Heart left ventricle (tissue), 16 donors: Measurements from ENCODE around the gene VWA8. TPM values are rescaled to one million over a fixed set of nuclear protein-coding genes. Genes with fewer than 3 reads are reported as not detected.
A peak's percentile ranks its signal among the peaks of the same experiment; 100 is the strongest.
"Not testable (repeated sequence)": the region's sequence is repeated elsewhere in the genome, so short reads cannot be mapped to it uniquely, and the experiment has no call there.

Source experiments
- ATAC-seq, 4 donors: fragments of 200-7000 bp; cut with Tn5 transposase; one replicate each; pipeline ENCODE4 v1.9.1; 2020 to 2022; ENCODE audit warnings: moderate library complexity in 4 of 4, mild to moderate bottlenecking in 3 of 4, moderate number of reproducible peaks in 1 of 4
- DNase-seq, 5 donors: peaks; one replicate each; pipeline ENCODE4 v3.0.0-alpha.2; 2020
- H3K27ac ChIP-seq, 12 donors: fragments of 200-600 bp; sonication (generic) in 4 of 12; one replicate each; pipeline versions ENCODE4 v1.5.0 to v1.8.0; 2016 to 2022; ENCODE audit warnings: mild to moderate bottlenecking in 2 of 12
- H3K27me3 ChIP-seq, 9 donors: fragments of 200-600 bp; sonication (generic) in 2 of 9; one replicate each; pipeline versions ENCODE4 v1.5.1 to v1.8.0; 2016 to 2022; ENCODE audit warnings: mild to moderate bottlenecking in 3 of 9
- H3K36me3 ChIP-seq, 9 donors: fragments of 200-600 bp; sonication (generic) in 2 of 9; one replicate each; pipeline versions ENCODE4 v1.5.0 to v1.8.0; 2018 to 2022; ENCODE audit warnings: mild to moderate bottlenecking in 2 of 9
- H3K4me1 ChIP-seq, 12 donors: fragments of 200-600 bp; sonication (generic) in 4 of 12; one replicate each; pipeline versions ENCODE4 v1.5.0 to v1.8.0; 2016 to 2022; ENCODE audit warnings: mild to moderate bottlenecking in 3 of 12
- H3K4me3 ChIP-seq, 12 donors: fragments of 200-600 bp; sonication (generic) in 4 of 12; one replicate each; pipeline versions ENCODE4 v1.5.0 to v1.8.0; 2017 to 2022; ENCODE audit warnings: mild to moderate bottlenecking in 9 of 12, moderate library complexity in 4 of 12
- H3K9me3 ChIP-seq, 12 donors: fragments of 200-600 bp; sonication (generic) in 4 of 12; one replicate each; pipeline versions ENCODE4 v1.5.0 to v1.8.0; 2016 to 2022; ENCODE audit warnings: mild to moderate bottlenecking in 1 of 12
- CTCF ChIP-seq, 12 donors: fragments of 200-600 bp; sonication (generic) in 4 of 12; IDR thresholded peaks; one replicate each; pipeline versions ENCODE4 v1.5.0 to v1.8.0; 2018 to 2022; ENCODE audit warnings: antibody characterized with exemption in 12 of 12, mild to moderate bottlenecking in 5 of 12
- POLR2A ChIP-seq, 2 donors: fragments of 450-650 bp; IDR thresholded peaks; one replicate each; pipeline ENCODE4 v1.6.1; 2017; ENCODE audit warnings: antibody characterized with exemption in 2 of 2, mild to moderate bottlenecking in 2 of 2, moderate library complexity in 2 of 2
- WGBS, 4 donors: extraction: QIAGEN DNeasy Blood & Tissue Kit in 2 of 4; methylation state at CpG; one replicate each; pipeline versions ENCODE4 v1.1.5 to v1.1.7; 2013 to 2018; 5-methylcytosine and 5-hydroxymethylcytosine counted together
- intact Hi-C, 10 donors: fragments of 100-400 bp; cut with DNase I; formaldehyde crosslinking; loops; one replicate each; pipeline versions ENCODE4 v1.11.1 to v1.14.2; 2022
- polyA plus RNA-seq, 2 donors: library from polyadenylated mRNA; stranded (reverse); fragments of 200-250 nt; gene quantifications; one replicate each; pipeline ENCODE4 v1.2.3, GENCODE V29; 2013
- total RNA-seq, 9 donors: library from RNA; depleted of rRNA in 2 of 9; stranded (reverse); fragments of >200 nt in 2 of 9; fragmentation: NEBNext Ultra II Directional in 3 of 9; extraction: Animal tissue kit (Norgen Biotek cat#: 25700) in 3 of 9; gene quantifications; one replicate each; pipeline versions ENCODE4 v1.1.0 to v1.2.4, GENCODE V29; 2016 to 2023
- donor health status: ischemic (EF 13 %, LVEDD 7.1; RV severe dilation, severe dysfunction).
- donor health status: healthy with polysubstance abuse.
- donor health status: DM: no; HTN: yes; CAD: no.
- donor health status: DM: no; HTN: no; CAD: no.
- donor health status: ischemic (EF 25% LVEDD 6.9; RV normal size, moderate dysfunction).
- donor health status: ischemic (EF 25% LVEDD 5.7; RV mildly dilated, moderate dysfunction).
- donor health status: healthy.
- donor health status: DM: yes; HTN: yes; CAD: no.
- donor health status: ischemic (EF 35%, LVEDD 5.7; RV mildly dilated, moderate dysfunction).
- donor health status: nonischemic (EF 11% LVEDD 7.7; RV severe dilation, severe dysfunction).
- donor health status: DM: yes; HTN: yes; CAD: no.
- donor health status: PGD.
- donor health status: ischemic (EF 29% LVEDD 5.4; RV normal size, mild dysfunction).
- donor health status: nonischemic (EF 23%, LVEDD 6.1; RV moderate dilation, normal function).

Gene VWA8
- total and polyA plus RNA-seq, 11 donors = 12.1 to 64.1 (median 41.8) TPM

- no peak overlapping the region for H3K27ac ChIP-seq
- H3K36me3 ChIP-seq = peaks cover 0 to 42% (median 29%) of the 10 kb centered on the region in 9 donors
- intact Hi-C loops = loop anchor here in 7 of 10 donors (5.0 to 10.0 kb wide), 6 partner anchors 135 to 203 kb away; partner anchors contain the start of gene DGKH (in 2 of the 7)
- DNase-seq = no peak
- no peaks in the 10 kb centered on the region for H3K27me3 ChIP-seq
- no peaks in the 10 kb centered on the region for H3K9me3 ChIP-seq
- WGBS, 4 donors = 81 to 91% (median 90%) methylated on average over 2 of the region's 2 CpGs
- TF ChIP-seq CTCF (IDR thresholded peaks at IDR 0.05) = no peak
- no peak for TF ChIP-seq POLR2A (IDR thresholded peaks at IDR 0.05)
- peaks cover 0 to 15% (median under 1%) of the 10 kb centered on the region in 12 donors for H3K4me1 ChIP-seq
- H3K4me3 ChIP-seq = no peak overlapping the region
- no peak for ATAC-seq
Observed at GRCh38 chr13:41909506-41909905, 51.4 kb downstream of the VWA8 start.

DNA sequence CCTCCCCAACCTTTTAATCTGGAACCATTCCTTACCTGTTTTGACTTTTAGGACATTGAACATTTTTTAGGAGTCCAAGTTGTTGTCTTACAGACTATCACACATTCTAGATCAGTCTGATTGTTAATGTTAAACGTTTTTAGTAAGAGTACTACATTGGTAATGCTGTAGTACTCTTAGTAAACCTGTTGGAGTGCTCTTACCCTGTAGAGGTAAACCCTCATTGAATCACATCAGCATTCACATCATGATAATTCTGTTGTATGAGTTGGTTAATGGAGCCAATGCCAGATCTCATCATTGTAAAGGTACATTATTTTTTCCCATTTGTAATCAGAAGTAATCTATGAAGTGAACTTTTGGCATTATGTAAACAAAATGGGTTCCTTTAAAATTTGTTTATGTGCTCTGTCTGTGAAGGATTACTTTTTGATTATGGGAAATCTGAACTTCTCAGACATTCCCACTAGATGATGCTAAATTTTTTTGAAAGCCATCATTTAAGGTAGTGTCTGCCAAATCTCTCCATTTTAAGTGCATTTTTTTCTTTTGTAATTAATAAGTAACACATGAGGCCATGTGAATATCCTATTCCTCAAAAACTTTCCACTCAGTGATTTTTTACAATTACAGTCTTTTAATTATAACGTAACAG is 55.2 kb downstream of the VWA8 start:
- Histone ChIP-seq H3K27me3 (no peaks in the 10 kb centered on the region), H3K9me3 (no peaks in the 10 kb centered on the region), H3K4me1 (no peaks in the 10 kb centered on the region), H3K4me3 (no peak overlapping the region), H3K27ac (no peak overlapping the region), H3K36me3 (peaks cover 0 to 45% (median 24%) of the 10 kb centered on the region in 9 donors)
- 50 to 53% (median 52%) methylated on average over 2 of the region's 2 CpGs for WGBS, 4 donors
- ATAC-seq (peak in 3 of 4 donors; percentile 42 to 65 (median 55)), DNase-seq (no peak)
- TF ChIP-seq CTCF (IDR thresholded peaks at IDR 0.05) = peak; percentile 35 to 66 (median 48)
- no peak for TF ChIP-seq POLR2A (IDR thresholded peaks at IDR 0.05)
- intact Hi-C loops = loop anchor here in 7 of 10 donors (5.0 to 10.0 kb wide), 6 partner anchors 139 to 207 kb away; partner anchors contain the start of gene DGKH (in 2 of the 7)

DNA sequence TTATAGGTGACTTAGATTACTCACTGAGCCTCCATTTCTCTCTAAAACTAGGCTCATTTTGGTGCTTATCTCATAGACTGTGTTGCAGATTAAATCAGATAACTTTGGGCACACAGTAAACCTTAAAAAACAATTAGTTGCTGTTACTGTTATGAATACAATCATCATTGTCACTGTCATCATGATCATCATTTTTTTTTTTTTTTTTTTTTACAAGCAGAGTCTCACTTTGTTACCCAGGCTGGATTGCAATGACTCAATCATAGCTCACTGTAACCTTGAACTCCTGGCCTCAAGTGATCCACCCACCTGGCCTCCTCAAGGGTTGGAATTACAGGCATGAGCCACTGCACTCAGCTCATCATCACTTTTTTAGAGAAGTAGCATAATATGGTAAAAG is 60.0 kb downstream of the VWA8 start:
- intact Hi-C loops = loop anchor here in 4 of 10 donors (10.0 kb wide), 2 partner anchors 144 to 204 kb away; partner anchors contain the start of gene DGKH (in 2 of the 4)
- ATAC-seq (no peak), DNase-seq (no peak)

GRCh38 chr13:41898411-41898810 is 62.5 kb downstream of the VWA8 start:
- DNase-seq, H3K4me1 ChIP-seq, H3K27me3 ChIP-seq, H3K36me3 ChIP-seq, H3K4me3 ChIP-seq, intact Hi-C loops, ATAC-seq, H3K9me3 ChIP-seq, H3K27ac ChIP-seq: not testable (repeated sequence)
- WGBS, 4 donors = 94 to 99% (median 96%) methylated on average over 9 to 17 of the region's 24 CpGs

More for the DNA sequence above, 60.0 kb downstream of the VWA8 start:
- peaks cover 0 to 7% (median 0%) of the 10 kb centered on the region in 9 donors for H3K36me3 ChIP-seq
- TF ChIP-seq CTCF (IDR thresholded peaks at IDR 0.05) (no peak), POLR2A (IDR thresholded peaks at IDR 0.05) (no peak)
- no peak overlapping the region for H3K27ac ChIP-seq
- no peaks in the 10 kb centered on the region for H3K9me3 ChIP-seq
- no peaks in the 10 kb centered on the region for H3K4me1 ChIP-seq
- no peak overlapping the region for H3K4me3 ChIP-seq
- H3K27me3 ChIP-seq = no peaks in the 10 kb centered on the region
